Tibial nerve (tissue), 4 donors: ENCODE data around the gene XYLT1.

Source experiments
- CTCF ChIP-seq, 5 experiments: fragments of 200-600 bp in 3 of 5; fragments of 450-650 bp in 2 of 5; sonication (generic) in 3 of 5; IDR thresholded peaks; one replicate each; pipeline ENCODE4 v1.5.1; 2016 to 2019; ENCODE audit warnings: antibody characterized with exemption in 5 of 5, mild to moderate bottlenecking in 3 of 5, moderate library complexity in 2 of 5
- EP300 ChIP-seq, 2 donors: sonication (generic); formaldehyde crosslinking; IDR thresholded peaks; one replicate each; pipeline ENCODE4 v1.6.1; 2017; ENCODE audit warnings: antibody characterized with exemption in 2 of 2, mild to moderate bottlenecking in 1 of 2

- TF ChIP-seq CTCF (IDR thresholded peaks at IDR 0.05) (no peak), EP300 (IDR thresholded peaks at IDR 0.05) (no peak)
Measured at GRCh38 chr16:17103216-17103615, 367.5 kb downstream of the XYLT1 start.
